Measurements from ENCODE around the gene CLEC4G.

DNA sequence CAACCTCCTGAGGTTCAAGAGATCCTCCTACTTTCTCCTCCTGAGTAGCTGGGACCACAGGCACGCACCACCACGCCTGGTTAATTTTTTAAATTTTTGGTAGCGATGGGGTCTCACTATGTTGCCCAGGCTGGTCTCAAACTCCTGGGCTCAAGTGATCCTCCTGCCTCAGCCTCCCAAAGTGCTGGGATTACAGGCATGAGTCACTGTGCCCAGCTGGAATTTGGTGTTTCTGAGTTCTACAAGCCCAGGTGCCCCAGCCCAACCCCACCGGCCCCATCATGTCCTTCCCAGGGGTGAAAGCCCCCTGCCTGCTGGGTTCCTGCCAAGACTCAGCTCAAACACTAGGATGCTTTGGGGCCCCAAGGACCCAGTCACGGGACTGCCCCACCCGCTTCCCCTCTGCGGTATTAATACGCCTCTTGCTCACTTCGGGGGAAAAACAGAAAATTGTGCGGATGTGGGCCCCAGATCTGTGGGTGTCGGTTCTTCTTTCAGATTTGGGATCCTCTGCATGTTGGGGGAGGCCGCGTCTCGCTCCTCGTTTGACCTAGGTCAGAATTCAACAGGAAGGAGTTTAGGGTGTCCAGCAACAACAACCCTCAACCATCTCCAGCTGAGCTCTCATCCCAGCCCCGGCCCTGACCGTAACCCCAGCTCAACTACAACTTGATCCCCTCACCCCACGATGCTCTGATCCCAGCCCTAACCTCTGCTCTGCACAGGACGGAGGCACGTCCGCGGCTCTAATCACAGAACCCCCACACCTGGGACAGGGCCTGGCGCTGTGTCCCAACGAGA lies 26.3 kb downstream of the CLEC4G start:
- no peak for TF ChIP-seq POLR2A (IDR thresholded peaks at IDR 0.05)
- TF ChIP-seq, protein P1, sequence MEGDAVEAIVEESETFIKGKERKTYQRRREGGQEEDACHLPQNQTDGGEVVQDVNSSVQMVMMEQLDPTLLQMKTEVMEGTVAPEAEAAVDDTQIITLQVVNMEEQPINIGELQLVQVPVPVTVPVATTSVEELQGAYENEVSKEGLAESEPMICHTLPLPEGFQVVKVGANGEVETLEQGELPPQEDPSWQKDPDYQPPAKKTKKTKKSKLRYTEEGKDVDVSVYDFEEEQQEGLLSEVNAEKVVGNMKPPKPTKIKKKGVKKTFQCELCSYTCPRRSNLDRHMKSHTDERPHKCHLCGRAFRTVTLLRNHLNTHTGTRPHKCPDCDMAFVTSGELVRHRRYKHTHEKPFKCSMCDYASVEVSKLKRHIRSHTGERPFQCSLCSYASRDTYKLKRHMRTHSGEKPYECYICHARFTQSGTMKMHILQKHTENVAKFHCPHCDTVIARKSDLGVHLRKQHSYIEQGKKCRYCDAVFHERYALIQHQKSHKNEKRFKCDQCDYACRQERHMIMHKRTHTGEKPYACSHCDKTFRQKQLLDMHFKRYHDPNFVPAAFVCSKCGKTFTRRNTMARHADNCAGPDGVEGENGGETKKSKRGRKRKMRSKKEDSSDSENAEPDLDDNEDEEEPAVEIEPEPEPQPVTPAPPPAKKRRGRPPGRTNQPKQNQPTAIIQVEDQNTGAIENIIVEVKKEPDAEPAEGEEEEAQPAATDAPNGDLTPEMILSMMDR (IDR thresholded peaks at IDR 0.05), result no peak
